Upper lobe of right lung (tissue), 1 donor: ENCODE measurements around the gene SMIM28. TPM values are rescaled to one million over a fixed set of nuclear protein-coding genes. Genes with fewer than 3 reads are reported as not detected.

Source experiments
- ATAC-seq: fragments of 200-7000 bp; cut with Tn5 transposase; one replicate; pipeline ENCODE4 v1.9.1; 2020; ENCODE audit warnings: mild to moderate bottlenecking, moderate library complexity
- DNase-seq: peaks from one replicate; pipeline ENCODE4 v3.0.0-alpha.2; 2020
- H3K27ac ChIP-seq: fragments of 200-600 bp; one replicate; pipeline ENCODE4 v1.8.0; 2022
- H3K27me3 ChIP-seq: fragments of 200-600 bp; one replicate; pipeline ENCODE4 v1.8.0; 2022; ENCODE audit warnings: mild to moderate bottlenecking
- H3K36me3 ChIP-seq: fragments of 200-600 bp; one replicate; pipeline ENCODE4 v1.8.0; 2022
- H3K4me1 ChIP-seq: fragments of 200-600 bp; one replicate; pipeline ENCODE4 v1.8.0; 2022
- H3K4me3 ChIP-seq: fragments of 200-600 bp; one replicate; pipeline ENCODE4 v1.8.0; 2022; ENCODE audit warnings: mild to moderate bottlenecking
- H3K9me3 ChIP-seq: fragments of 200-600 bp; one replicate; pipeline ENCODE4 v1.8.0; 2022
- intact Hi-C: fragments of 100-400 bp; cut with DNase I; formaldehyde crosslinking; loops from one replicate; pipeline ENCODE4 v1.11.0; 2022
- total RNA-seq: library from RNA; stranded (reverse); fragmentation: NEBNext Ultra II Directional; extraction: Animal tissue kit (Norgen Biotek cat#: 25700); gene quantifications from one replicate; pipeline ENCODE4 v1.2.1, GENCODE V29; 2021
- TF ChIP-seq, protein P1 (sequence below): fragments of 200-600 bp; IDR thresholded peaks from one replicate; pipeline ENCODE4 v1.8.0; 2022; ENCODE audit warnings: antibody characterized with exemption
- donor health status: DM: no; HTN: yes; CAD: no; lungs with severe emphysema.

Gene SMIM28
- total RNA-seq, 1 donor from 2014 or later: not detected

DNA sequence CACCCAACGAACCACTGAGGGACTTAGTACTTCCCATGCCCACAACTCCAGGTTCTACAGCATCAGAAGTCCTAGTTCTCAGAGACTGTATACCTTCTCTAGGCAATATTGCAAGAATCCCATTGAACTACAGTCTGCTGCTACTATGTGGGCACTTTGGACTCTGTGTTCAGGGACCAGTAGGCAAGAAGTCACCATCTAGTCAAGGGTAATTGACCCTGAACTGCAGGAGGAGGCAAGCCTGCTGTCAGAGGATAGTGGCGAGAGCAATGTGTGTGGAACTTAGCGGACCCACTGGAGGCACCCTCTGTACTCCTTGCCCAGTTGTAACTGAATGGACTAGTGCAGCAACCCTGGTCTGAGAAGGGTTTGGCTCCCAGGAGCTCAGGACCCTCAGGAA lies 42.1 kb downstream of the SMIM28 start:
- Histone ChIP-seq H3K27ac (no peak overlapping the region), H3K27me3 (no peaks in the 10 kb centered on the region), H3K4me1 (peaks cover 4% of the 10 kb centered on the region), H3K9me3 (no peaks in the 10 kb centered on the region), H3K4me3 (no peak overlapping the region), H3K36me3 (peaks cover 9% of the 10 kb centered on the region)
- TF ChIP-seq, protein P1, sequence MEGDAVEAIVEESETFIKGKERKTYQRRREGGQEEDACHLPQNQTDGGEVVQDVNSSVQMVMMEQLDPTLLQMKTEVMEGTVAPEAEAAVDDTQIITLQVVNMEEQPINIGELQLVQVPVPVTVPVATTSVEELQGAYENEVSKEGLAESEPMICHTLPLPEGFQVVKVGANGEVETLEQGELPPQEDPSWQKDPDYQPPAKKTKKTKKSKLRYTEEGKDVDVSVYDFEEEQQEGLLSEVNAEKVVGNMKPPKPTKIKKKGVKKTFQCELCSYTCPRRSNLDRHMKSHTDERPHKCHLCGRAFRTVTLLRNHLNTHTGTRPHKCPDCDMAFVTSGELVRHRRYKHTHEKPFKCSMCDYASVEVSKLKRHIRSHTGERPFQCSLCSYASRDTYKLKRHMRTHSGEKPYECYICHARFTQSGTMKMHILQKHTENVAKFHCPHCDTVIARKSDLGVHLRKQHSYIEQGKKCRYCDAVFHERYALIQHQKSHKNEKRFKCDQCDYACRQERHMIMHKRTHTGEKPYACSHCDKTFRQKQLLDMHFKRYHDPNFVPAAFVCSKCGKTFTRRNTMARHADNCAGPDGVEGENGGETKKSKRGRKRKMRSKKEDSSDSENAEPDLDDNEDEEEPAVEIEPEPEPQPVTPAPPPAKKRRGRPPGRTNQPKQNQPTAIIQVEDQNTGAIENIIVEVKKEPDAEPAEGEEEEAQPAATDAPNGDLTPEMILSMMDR: no peak
- intact Hi-C loops: loop anchor here (10.0 kb wide), 2 partner anchors 95 to 345 kb away; no protein-coding TSS in a partner anchor
- DNase-seq (no peak), ATAC-seq (no peak)

DNA sequence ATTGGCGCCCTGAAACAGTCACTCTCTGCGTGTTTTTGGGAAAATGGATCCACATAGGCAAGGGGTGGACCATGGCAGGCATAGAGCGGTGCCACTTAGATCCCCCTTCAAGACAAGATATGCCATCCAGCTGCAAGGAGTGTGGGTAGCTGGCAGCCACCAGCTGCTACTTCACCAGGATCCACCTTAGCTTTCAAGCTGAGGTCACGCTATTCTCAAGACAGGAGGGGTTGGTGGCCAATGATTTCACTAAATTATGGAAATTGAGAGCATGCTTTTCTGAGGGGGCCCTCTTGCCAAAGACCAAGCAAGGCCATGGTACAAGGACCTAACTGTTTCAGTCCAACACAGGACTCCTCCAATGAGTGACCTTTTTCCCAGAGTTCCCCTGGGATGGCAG lies 42.7 kb downstream of the SMIM28 start:
- Histone ChIP-seq H3K4me1 (peaks cover 4% of the 10 kb centered on the region), H3K27me3 (no peaks in the 10 kb centered on the region), H3K27ac (no peak overlapping the region), H3K9me3 (no peaks in the 10 kb centered on the region), H3K4me3 (no peak overlapping the region), H3K36me3 (peaks cover 9% of the 10 kb centered on the region)
- TF ChIP-seq, protein P1: no peak
- intact Hi-C loops: loop anchor here (10.0 kb wide), 2 partner anchors 94 to 344 kb away; no protein-coding TSS in a partner anchor
- ATAC-seq (no peak), DNase-seq (no peak)

DNA sequence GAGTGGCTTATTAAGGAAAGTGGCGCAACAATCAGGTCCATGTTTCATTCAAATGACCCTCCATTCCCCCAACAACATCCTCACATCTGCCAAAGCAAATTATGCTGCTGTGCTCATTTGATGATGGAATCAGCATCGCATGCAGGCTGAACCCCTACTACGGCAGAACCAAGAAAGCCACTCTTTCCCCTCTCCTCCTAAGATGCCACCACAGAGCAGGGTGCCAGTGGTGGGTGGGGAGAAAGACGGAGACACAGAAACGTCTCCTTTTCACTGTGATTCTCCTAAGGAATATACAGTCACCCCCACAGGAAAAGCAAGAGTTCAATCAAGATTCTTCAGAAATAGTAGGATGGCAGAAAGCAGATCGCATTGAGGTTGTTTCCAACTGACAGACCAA lies 43.4 kb downstream of the SMIM28 start:
- H3K4me1 ChIP-seq: peaks cover 4% of the 10 kb centered on the region
- intact Hi-C loops: loop anchor here (10.0 kb wide), 2 partner anchors 94 to 344 kb away; no protein-coding TSS in a partner anchor

DNA sequence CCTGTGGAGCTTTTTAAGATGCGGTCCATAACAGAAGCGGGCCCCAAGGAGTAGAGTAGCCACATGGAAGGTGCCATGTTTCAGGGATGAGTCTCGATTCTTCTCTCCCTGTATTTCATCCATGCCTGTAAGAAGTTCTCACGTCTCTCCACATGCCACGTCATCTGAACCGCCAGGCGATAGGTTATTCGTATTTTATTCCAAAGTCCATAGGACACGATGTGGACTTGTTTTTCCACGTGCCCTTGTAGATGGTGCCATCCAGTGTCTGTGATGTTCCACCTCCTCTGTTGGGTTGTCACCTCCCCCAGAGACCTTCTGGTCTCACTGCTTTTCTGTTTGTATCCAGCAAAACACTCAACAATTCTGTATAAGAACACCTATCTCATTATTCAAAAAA lies 43.9 kb downstream of the SMIM28 start:
- intact Hi-C loops: loop anchor here (10.0 kb wide), 2 partner anchors 93 to 343 kb away; no protein-coding TSS in a partner anchor
- Histone ChIP-seq H3K4me3 (no peak overlapping the region), H3K9me3 (no peaks in the 10 kb centered on the region), H3K36me3 (peaks cover 9% of the 10 kb centered on the region), H3K4me1 (peaks cover 4% of the 10 kb centered on the region), H3K27ac (no peak overlapping the region), H3K27me3 (no peaks in the 10 kb centered on the region)
- ATAC-seq (no peak), DNase-seq (no peak)
- TF ChIP-seq, protein P1: no peak

More for the DNA sequence above, 43.4 kb downstream of the SMIM28 start:
- peaks cover 9% of the 10 kb centered on the region for H3K36me3 ChIP-seq
- TF ChIP-seq, protein P1: no peak
- H3K27me3 ChIP-seq: no peaks in the 10 kb centered on the region
- no peak overlapping the region for H3K4me3 ChIP-seq
- ATAC-seq (no peak), DNase-seq (no peak)
- no peaks in the 10 kb centered on the region for H3K9me3 ChIP-seq
- no peak overlapping the region for H3K27ac ChIP-seq

DNA sequence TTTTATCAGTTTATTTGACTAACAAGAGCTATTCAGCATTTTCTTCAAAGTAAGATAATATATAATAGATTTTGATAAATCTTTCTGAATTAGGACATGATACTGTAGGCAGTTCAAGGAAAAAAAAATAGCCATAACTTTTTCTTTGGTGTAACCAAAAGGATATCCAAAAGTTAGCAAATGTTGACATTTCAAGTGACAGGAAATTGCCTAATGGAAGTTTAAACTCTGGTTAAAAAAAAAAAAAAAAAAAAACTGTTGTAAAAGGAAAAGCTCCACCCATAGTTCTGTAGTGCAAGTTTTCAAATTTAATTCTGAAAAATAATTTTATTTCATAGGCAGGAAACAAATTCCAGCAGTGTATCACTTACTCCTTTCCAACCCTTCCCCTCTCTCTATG lies 45.2 kb downstream of the SMIM28 start:
- Histone ChIP-seq H3K9me3 (no peaks in the 10 kb centered on the region), H3K27me3 (no peaks in the 10 kb centered on the region), H3K4me1 (peaks cover 4% of the 10 kb centered on the region), H3K27ac (no peak overlapping the region), H3K4me3 (no peak overlapping the region), H3K36me3 (peaks cover 9% of the 10 kb centered on the region)
- intact Hi-C loops: loop anchor here (10.0 kb wide), 2 partner anchors 92 to 342 kb away; no protein-coding TSS in a partner anchor
- no peak for ATAC-seq
- TF ChIP-seq, protein P1: no peak
- no peak for DNase-seq
